H9 (cell line): ENCODE measurements around the gene ALOX5AP. TPM values are rescaled to one million over a fixed set of nuclear protein-coding genes. Genes with fewer than 3 reads are reported as not detected.

ENCODE experiments used
- DNase-seq: peaks from one replicate; pipeline ENCODE4 v3.0.0-alpha.2; 2017
- H2AFZ ChIP-seq: one replicate; pipeline ENCODE4 v1.6.1; 2013; ENCODE audit warnings: mild to moderate bottlenecking, low read length, control low read depth, moderate library complexity
- H2AK5ac ChIP-seq: 2 replicates; pipeline ENCODE4 v1.6.1; 2013; ENCODE audit warnings: low read length, control low read depth, mixed read lengths; ENCODE audit not compliant: insufficient read length
- H2BK120ac ChIP-seq: one replicate; pipeline ENCODE4 v1.6.1; 2013; ENCODE audit warnings: low read depth, mild to moderate bottlenecking, low read length, control low read depth, inconsistent platforms; ENCODE audit not compliant: poor library complexity, severe bottlenecking
- H2BK12ac ChIP-seq: 2 replicates; pipeline ENCODE4 v1.6.1; 2013; ENCODE audit warnings: low read length, control low read depth, mixed read lengths, low read depth; ENCODE audit not compliant: insufficient read length
- H2BK15ac ChIP-seq: 2 replicates; pipeline ENCODE4 v1.6.1; 2013; ENCODE audit warnings: low read depth, low read length, control low read depth
- H2BK20ac ChIP-seq: one replicate; pipeline ENCODE4 v1.6.1; 2013; ENCODE audit warnings: low read depth, mild to moderate bottlenecking, low read length, control low read depth, inconsistent platforms; ENCODE audit not compliant: poor library complexity, severe bottlenecking
- H2BK5ac ChIP-seq: 2 replicates; pipeline ENCODE4 v1.6.1; 2013; ENCODE audit warnings: low read length, control low read depth, mixed read lengths; ENCODE audit not compliant: insufficient read length
- H3K14ac ChIP-seq: 2 replicates; pipeline ENCODE4 v1.6.1; 2013; ENCODE audit warnings: low read length, control low read depth; ENCODE audit not compliant: insufficient read depth
- H3K18ac ChIP-seq: 2 replicates; pipeline ENCODE4 v1.6.1; 2013; ENCODE audit warnings: low read depth, mild to moderate bottlenecking, mixed read lengths, low read length, control low read depth; ENCODE audit not compliant: insufficient read length
- H3K23ac ChIP-seq: 2 replicates; pipeline ENCODE4 v1.6.1; 2013; ENCODE audit warnings: low read length, control low read depth, mixed read lengths, low read depth; ENCODE audit not compliant: insufficient read length
- H3K23me2 ChIP-seq: 2 replicates; pipeline ENCODE4 v1.6.1; 2013; ENCODE audit warnings: low read depth, mild to moderate bottlenecking, mixed read lengths, low read length, control low read depth; ENCODE audit not compliant: insufficient read length, poor library complexity, severe bottlenecking
- H3K27ac ChIP-seq: 2 replicates; pipeline ENCODE4 v1.5.1; 2013; ENCODE audit warnings: low read length, control low read depth, mixed read lengths, low read depth; ENCODE audit not compliant: insufficient read length
- H3K27me3 ChIP-seq: 2 replicates; pipeline ENCODE4 v1.6.1; 2013; ENCODE audit warnings: low read length, control low read depth, inconsistent platforms; ENCODE audit not compliant: insufficient read depth
- H3K4ac ChIP-seq: 2 replicates; pipeline ENCODE4 v1.6.1; 2013; ENCODE audit warnings: low read depth, mild to moderate bottlenecking, control low read depth, inconsistent platforms, low read length, moderate library complexity
- H3K4me1 ChIP-seq: 2 replicates; pipeline ENCODE4 v1.6.1; 2013; ENCODE audit warnings: low read length, control low read depth, inconsistent platforms; ENCODE audit not compliant: insufficient read depth
- H3K4me2 ChIP-seq: 2 replicates; pipeline ENCODE4 v1.6.1; 2013; ENCODE audit warnings: low read length, control low read depth, mixed read lengths; ENCODE audit not compliant: insufficient read length, insufficient read depth
- H3K56ac ChIP-seq: 2 replicates; pipeline ENCODE4 v1.6.1; 2013; ENCODE audit warnings: low read depth, mild to moderate bottlenecking, mixed read lengths, low read length, control low read depth; ENCODE audit not compliant: insufficient read length
- H3K79me1 ChIP-seq: 2 replicates; pipeline ENCODE4 v1.6.1; 2013; ENCODE audit warnings: low read depth, mild to moderate bottlenecking, moderate library complexity, low read length, control low read depth, inconsistent platforms; ENCODE audit not compliant: insufficient read depth, poor library complexity, severe bottlenecking
- H3K79me2 ChIP-seq: 2 replicates; pipeline ENCODE4 v1.6.1; 2013; ENCODE audit warnings: low read length, control low read depth, inconsistent platforms; ENCODE audit not compliant: insufficient read depth
- H3K9ac ChIP-seq: 2 replicates; pipeline ENCODE4 v1.6.1; 2013; ENCODE audit warnings: low read length, control low read depth, mixed read lengths; ENCODE audit not compliant: insufficient read length; ENCODE audit errors: extremely low read depth
- H3K9me3 ChIP-seq: one replicate; pipeline ENCODE4 v1.6.1; 2013; ENCODE audit warnings: low read depth, low read length, inconsistent platforms; ENCODE audit not compliant: control insufficient read depth
- H3T11ph ChIP-seq: one replicate; pipeline ENCODE4 v1.6.1; 2013; ENCODE audit warnings: mild to moderate bottlenecking, low read length, control low read depth, inconsistent platforms
- H4K20me1 ChIP-seq: one replicate; pipeline ENCODE4 v1.6.1; 2013; ENCODE audit not compliant: control insufficient read depth, insufficient read length, insufficient read depth
- H4K5ac ChIP-seq: 2 replicates; pipeline ENCODE4 v1.6.1; 2013; ENCODE audit warnings: low read depth, mild to moderate bottlenecking, mixed read lengths, low read length, control low read depth; ENCODE audit not compliant: insufficient read length
- H4K8ac ChIP-seq: replicated peaks from 2 replicates; pipeline ENCODE4 v1.6.1; 2013; ENCODE audit warnings: low read length, control low read depth, mixed read lengths, low read depth; ENCODE audit not compliant: insufficient read length
- H4K91ac ChIP-seq: 2 replicates; pipeline ENCODE4 v1.6.1; 2013; ENCODE audit warnings: low read depth, mild to moderate bottlenecking, moderate library complexity, mixed read lengths, low read length, control low read depth; ENCODE audit not compliant: insufficient read length
- H3K27ac Mint-ChIP-seq, 3 experiments: 2 replicates in 2 of 3; 3 replicates in 1 of 3; pipeline ENCODE4 v1.8.0; 2020 to 2021; ENCODE audit warnings: mixed read lengths in 3 of 3, mild to moderate bottlenecking in 1 of 3, moderate library complexity in 1 of 3
- H3K27me3 Mint-ChIP-seq: 2 replicates; pipeline ENCODE4 v1.8.0; 2021; ENCODE audit warnings: low read depth, mild to moderate bottlenecking, moderate library complexity, mixed read lengths
- H3K36me3 Mint-ChIP-seq, 3 experiments: 2 replicates in 2 of 3; 3 replicates in 1 of 3; pipeline ENCODE4 v1.8.0; 2020 to 2021; ENCODE audit warnings: low read depth in 3 of 3, mixed read lengths in 3 of 3; ENCODE audit not compliant: insufficient read depth in 1 of 3
- H3K4me1 Mint-ChIP-seq, 2 experiments: 2 replicates each; pipeline ENCODE4 v1.8.0; 2020; ENCODE audit warnings: mixed read lengths in 2 of 2
- H3K4me3 Mint-ChIP-seq, 2 experiments: 2 replicates in 1 of 2; 3 replicates in 1 of 2; pipeline ENCODE4 v1.8.0; 2020 to 2021; ENCODE audit warnings: mild to moderate bottlenecking in 2 of 2, mixed read lengths in 2 of 2, moderate library complexity in 1 of 2
- H3K9me3 Mint-ChIP-seq, 2 experiments: 2 replicates in 1 of 2; 3 replicates in 1 of 2; pipeline ENCODE4 v1.8.0; 2020; ENCODE audit warnings: mild to moderate bottlenecking in 2 of 2, mixed read lengths in 2 of 2, moderate library complexity in 1 of 2
- CTCF ChIP-seq: fragments of 200-600 bp; sonication (generic); conservative IDR thresholded peaks from 3 replicates; pipeline ENCODE4 v1.8.0; 2021; ENCODE audit warnings: antibody characterized with exemption, mild to moderate bottlenecking
- WGBS: extraction: QIAGEN DNeasy Blood & Tissue Kit; methylation state at CpG from one replicate; pipeline ENCODE4 v1.1.7; 2013; ENCODE audit warnings: missing lambda C conversion rate, low lambda C conversion rate, mixed read lengths; ENCODE audit not compliant: insufficient read length; ENCODE audit errors: extremely low coverage; 5-methylcytosine and 5-hydroxymethylcytosine counted together
- total RNA-seq: library from RNA; stranded (reverse); gene quantifications from 2 replicates; pipeline ENCODE4 v1.2.1, GENCODE V29; 2021

ALOX5AP gene
- total RNA-seq, 1 experiment from 2014 or later: not detected

- no peak overlapping the region for H3K27ac Mint-ChIP-seq
- no CpG with 5 or more reads among the region's 11 CpGs for WGBS
- Histone ChIP-seq H3K56ac (no peak overlapping the region), H3K27ac (no peak overlapping the region), H3K27me3 (no peaks in the 10 kb centered on the region), H3K9me3 (no peaks in the 10 kb centered on the region), H3K79me1 (no peaks in the 10 kb centered on the region), H3K9ac (no peak overlapping the region), H3K23me2 (no peaks in the 10 kb centered on the region), H3K4me1 (no peaks in the 10 kb centered on the region), H2BK12ac (no peak overlapping the region), H4K5ac (no peak overlapping the region), H3T11ph (no peak overlapping the region), H2BK15ac (no peak overlapping the region), H2AK5ac (no peak overlapping the region), H3K4ac (no peak overlapping the region), H4K20me1 (no peaks in the 10 kb centered on the region), H2BK20ac (no peak overlapping the region), H2BK5ac (no peak overlapping the region), H4K8ac (no peak overlapping the region), H3K23ac (no peak overlapping the region), H2AFZ (no peak overlapping the region), H3K79me2 (no peaks in the 10 kb centered on the region), H4K91ac (no peak overlapping the region), H3K14ac (no peak overlapping the region), H2BK120ac (no peak overlapping the region), H3K4me2 (no peak overlapping the region), H3K18ac (no peak overlapping the region)
- H3K4me1 Mint-ChIP-seq: no peaks in the 10 kb centered on the region
- peaks cover 3% of the 10 kb centered on the region for H3K27me3 Mint-ChIP-seq
- H3K36me3 Mint-ChIP-seq: no peaks in the 10 kb centered on the region
- no peak for TF ChIP-seq CTCF
- no peak for DNase-seq
- no peaks in the 10 kb centered on the region; a peak in 1 of 5 replicates for H3K9me3 Mint-ChIP-seq
- no peak overlapping the region for H3K4me3 Mint-ChIP-seq
These were observed 75.5 kb downstream of the ALOX5AP start for GRCh38 chr13:30810801-30811200.

Other genes starting within 250 kb of the ALOX5AP start
- 17.6 and 17.9 TPM in 2 replicates for gene USPL1, start 117.6 kb upstream of the ALOX5AP start, total RNA-seq
- gene MEDAG, start 170.7 kb downstream of the ALOX5AP start, total RNA-seq: 0.87 and 0.88 TPM in 2 replicates
- gene TEX26, start 197.1 kb downstream of the ALOX5AP start, total RNA-seq: not detected in 2 replicates